SU-DHL-6 (cell line): ENCODE measurements around the gene ITGA11.

Source experiments
- CTCF ChIP-seq: fragments of 200-600 bp; sonication (generic); IDR thresholded peaks from one replicate; pipeline ENCODE4 v1.5.1; 2017; ENCODE audit warnings: antibody characterized with exemption, mild to moderate bottlenecking, low read length, moderate library complexity; ENCODE audit not compliant: insufficient read depth, poor library complexity, severe bottlenecking
- EZH2phosphoT487 ChIP-seq: fragments of 200-600 bp; sonication (generic), shearing (Covaris generic); conservative IDR thresholded peaks from 2 replicates; pipeline ENCODE4 v1.6.1; 2018; ENCODE audit warnings: mild to moderate bottlenecking, antibody characterized with exemption, low read length, moderate library complexity, mixed read lengths

DNA sequence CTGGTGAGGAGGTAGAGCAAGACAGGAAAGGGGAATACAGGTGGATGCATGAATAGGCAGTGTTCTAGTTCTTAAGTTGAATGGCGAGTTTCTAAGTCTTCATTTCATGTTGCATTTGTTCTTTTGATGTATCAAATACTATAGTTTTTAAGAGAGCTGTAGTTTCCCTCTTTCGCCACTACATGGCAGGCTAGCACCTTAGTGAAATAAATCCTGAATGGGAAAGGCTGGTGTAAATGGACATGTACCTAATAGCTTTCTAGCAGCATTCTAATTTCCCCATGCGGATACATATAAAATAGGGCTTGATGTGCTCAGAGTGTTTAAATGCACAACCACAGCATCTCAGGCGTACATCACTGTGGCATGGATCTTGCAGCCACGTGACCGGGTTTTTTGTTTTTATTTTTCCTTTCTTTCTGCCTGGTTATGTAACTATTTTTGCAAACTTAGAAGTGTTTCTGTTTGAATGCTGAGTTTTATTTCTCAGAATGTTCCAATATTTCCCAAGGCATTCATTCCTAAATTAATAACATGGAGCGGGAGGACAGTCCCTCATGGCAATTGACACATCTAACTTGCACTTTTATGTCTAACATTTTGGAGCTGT lies 178.9 kb downstream of the ITGA11 start:
- TF ChIP-seq EZH2phosphoT487 (no peak), CTCF (peak; percentile 54)
